MM.1S (cell line): ENCODE measurements around the gene NCKAP5.

Experiments used
- EZH2 ChIP-seq: fragments of 300-600 bp; sonication (generic); optimal IDR thresholded peaks from 2 replicates; pipeline ENCODE3; 2017; ENCODE audit warnings: low read depth, mild to moderate bottlenecking, antibody characterized with exemption, low read length, mixed read lengths
- EZH2phosphoT487 ChIP-seq: fragments of 300-600 bp; sonication (generic); IDR thresholded peaks from 2 replicates; pipeline ENCODE4 v1.6.1; 2018; ENCODE audit warnings: antibody characterized with exemption, low read length
- TF ChIP-seq, protein P1 (sequence below): fragments of 300-600 bp; sonication (generic); IDR thresholded peaks from 2 replicates; pipeline ENCODE4 v1.5.1; 2016; ENCODE audit warnings: antibody characterized with exemption, low read length, mixed read lengths

DNA sequence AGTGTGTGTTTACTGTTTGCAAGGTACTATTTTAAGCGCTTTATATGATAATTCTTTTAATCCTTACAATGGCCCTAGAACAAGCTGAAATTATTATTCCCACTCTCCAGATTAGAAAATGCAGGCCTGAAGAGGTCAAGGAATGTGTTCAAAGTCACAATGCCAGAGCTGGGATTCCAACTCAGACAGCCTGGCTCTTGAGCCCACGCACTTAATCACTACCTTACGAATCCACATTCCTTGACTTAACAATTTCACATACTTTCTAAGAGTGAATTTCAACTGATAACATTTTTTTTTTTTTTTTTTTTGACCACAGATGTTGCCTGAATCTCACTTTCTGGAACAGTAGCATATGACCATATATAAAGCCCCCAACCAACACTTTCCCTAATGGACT, 400.3 kb downstream of the NCKAP5 start:
- TF ChIP-seq, protein P1, sequence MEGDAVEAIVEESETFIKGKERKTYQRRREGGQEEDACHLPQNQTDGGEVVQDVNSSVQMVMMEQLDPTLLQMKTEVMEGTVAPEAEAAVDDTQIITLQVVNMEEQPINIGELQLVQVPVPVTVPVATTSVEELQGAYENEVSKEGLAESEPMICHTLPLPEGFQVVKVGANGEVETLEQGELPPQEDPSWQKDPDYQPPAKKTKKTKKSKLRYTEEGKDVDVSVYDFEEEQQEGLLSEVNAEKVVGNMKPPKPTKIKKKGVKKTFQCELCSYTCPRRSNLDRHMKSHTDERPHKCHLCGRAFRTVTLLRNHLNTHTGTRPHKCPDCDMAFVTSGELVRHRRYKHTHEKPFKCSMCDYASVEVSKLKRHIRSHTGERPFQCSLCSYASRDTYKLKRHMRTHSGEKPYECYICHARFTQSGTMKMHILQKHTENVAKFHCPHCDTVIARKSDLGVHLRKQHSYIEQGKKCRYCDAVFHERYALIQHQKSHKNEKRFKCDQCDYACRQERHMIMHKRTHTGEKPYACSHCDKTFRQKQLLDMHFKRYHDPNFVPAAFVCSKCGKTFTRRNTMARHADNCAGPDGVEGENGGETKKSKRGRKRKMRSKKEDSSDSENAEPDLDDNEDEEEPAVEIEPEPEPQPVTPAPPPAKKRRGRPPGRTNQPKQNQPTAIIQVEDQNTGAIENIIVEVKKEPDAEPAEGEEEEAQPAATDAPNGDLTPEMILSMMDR, result no peak
- TF ChIP-seq EZH2phosphoT487 (no peak), EZH2 (no peak)
